MM.1S (cell line): Measurements from ENCODE around the gene DENND1C.

Experiments used
- DNase-seq: peaks from one replicate; pipeline ENCODE4 v3.0.0-alpha.2; 2015
- H2AFZ ChIP-seq: fragments of 300-600 bp; sonication (generic); 2 replicates; pipeline ENCODE4 v1.6.0; 2016; ENCODE audit warnings: antibody characterized with exemption, low read length
- H3F3A ChIP-seq: fragments of 300-600 bp; sonication (generic); 2 replicates; pipeline ENCODE4 v1.6.1; 2016; ENCODE audit warnings: mild to moderate bottlenecking, antibody characterized with exemption, low read length, moderate library complexity, mixed read lengths; ENCODE audit not compliant: insufficient read depth
- H3K27ac ChIP-seq: fragments of 300-600 bp; sonication (generic); 2 replicates; pipeline ENCODE4 v1.5.1; 2016; ENCODE audit warnings: mild to moderate bottlenecking, low read length
- H3K27me3 ChIP-seq: fragments of 300-600 bp; sonication (generic); replicated peaks from 2 replicates; pipeline ENCODE4 v1.6.0; 2016; ENCODE audit warnings: low read length; ENCODE audit not compliant: insufficient read depth
- H3K36me3 ChIP-seq: fragments of 300-600 bp; sonication (generic); replicated peaks from 2 replicates; pipeline ENCODE4 v1.6.1; 2016; ENCODE audit warnings: mild to moderate bottlenecking, low read length, mixed read lengths; ENCODE audit not compliant: insufficient read depth
- H3K4me1 ChIP-seq: fragments of 300-600 bp; sonication (generic); 2 replicates; pipeline ENCODE4 v1.6.1; 2016; ENCODE audit warnings: low read length, mixed read lengths
- H3K4me2 ChIP-seq: fragments of 300-600 bp; sonication (generic); 2 replicates; pipeline ENCODE4 v1.6.0; 2016; ENCODE audit warnings: low read depth, low read length
- H3K4me3 ChIP-seq: fragments of 300-600 bp; sonication (generic); 2 replicates; pipeline ENCODE4 v1.5.1; 2016; ENCODE audit warnings: low read length, mixed read lengths
- H3K79me2 ChIP-seq: fragments of 300-600 bp; sonication (generic); 2 replicates; pipeline ENCODE4 v1.6.1; 2016; ENCODE audit warnings: mixed run types, low read length, mixed read lengths
- H3K9ac ChIP-seq: fragments of 300-600 bp; sonication (generic); 2 replicates; pipeline ENCODE4 v1.6.1; 2016; ENCODE audit warnings: low read length, mixed read lengths
- H3K9me2 ChIP-seq: fragments of 300-600 bp; sonication (generic); replicated peaks from 2 replicates; pipeline ENCODE4 v1.6.1; 2016; ENCODE audit warnings: mild to moderate bottlenecking, low read length, mixed read lengths; ENCODE audit not compliant: insufficient read depth
- H3K9me3 ChIP-seq: fragments of 300-600 bp; sonication (generic); replicated peaks from 2 replicates; pipeline ENCODE4 v1.6.1; 2016; ENCODE audit warnings: mild to moderate bottlenecking, low read length, mixed read lengths; ENCODE audit not compliant: insufficient read depth
- H4K20me1 ChIP-seq: fragments of 300-600 bp; sonication (generic); 2 replicates; pipeline ENCODE4 v1.6.1; 2016; ENCODE audit warnings: mild to moderate bottlenecking, low read length, moderate library complexity, mixed read lengths; ENCODE audit not compliant: insufficient read depth
- CTCF ChIP-seq: fragments of 300-600 bp; sonication (generic); IDR thresholded peaks from 2 replicates; pipeline ENCODE4 v1.5.1; 2016; ENCODE audit warnings: antibody characterized with exemption, low read length, mixed read lengths
- EZH2 ChIP-seq: fragments of 300-600 bp; sonication (generic); optimal IDR thresholded peaks from 2 replicates; pipeline ENCODE3; 2017; ENCODE audit warnings: low read depth, mild to moderate bottlenecking, antibody characterized with exemption, low read length, mixed read lengths
- EZH2phosphoT487 ChIP-seq: fragments of 300-600 bp; sonication (generic); IDR thresholded peaks from 2 replicates; pipeline ENCODE4 v1.6.1; 2018; ENCODE audit warnings: antibody characterized with exemption, low read length

The DENND1C gene

GRCh38 chr19:6451583-6452222 is 29.9 kb downstream of the DENND1C start:
- Histone ChIP-seq H3K9me3 (no peaks in the 10 kb centered on the region), H3K27me3 (no peaks in the 10 kb centered on the region), H2AFZ (no peak overlapping the region), H4K20me1 (no peaks in the 10 kb centered on the region), H3K79me2 (no peaks in the 10 kb centered on the region), H3K9ac (no peak overlapping the region), H3K4me1 (no peaks in the 10 kb centered on the region), H3K9me2 (no peaks in the 10 kb centered on the region), H3K27ac (no peak overlapping the region), H3K36me3 (0 out of 2 replicates have a peak, but pooled peaks cover 5% of the 10 kb centered on the region), H3K4me2 (no peak overlapping the region), H3F3A (no peaks in the 10 kb centered on the region), H3K4me3 (no peak overlapping the region)
- DNase-seq: no peak
- TF ChIP-seq CTCF (no peak), EZH2phosphoT487 (no peak), EZH2 (no peak)

- H3K27ac ChIP-seq: no peak overlapping the region
- TF ChIP-seq EZH2 (no peak), CTCF (no peak), EZH2phosphoT487 (no peak)
- no peak overlapping the region for H2AFZ ChIP-seq
- H4K20me1 ChIP-seq: no peaks in the 10 kb centered on the region
- no peaks in the 10 kb centered on the region for H3K9me2 ChIP-seq
- no peaks in the 10 kb centered on the region for H3K9me3 ChIP-seq
- H3K9ac ChIP-seq: no peak overlapping the region
- no peaks in the 10 kb centered on the region for H3K4me1 ChIP-seq
- H3K4me2 ChIP-seq: no peak overlapping the region
- no peaks in the 10 kb centered on the region for H3F3A ChIP-seq
- no peaks in the 10 kb centered on the region for H3K27me3 ChIP-seq
- H3K36me3 ChIP-seq: 0 out of 2 replicates have a peak, but pooled peaks cover 5% of the 10 kb centered on the region
- DNase-seq: no peak
- no peaks in the 10 kb centered on the region for H3K79me2 ChIP-seq
- no peak overlapping the region for H3K4me3 ChIP-seq
Observed at GRCh38 chr19:6450166-6450565, 31.4 kb downstream of the DENND1C start.

- Histone ChIP-seq H3K36me3 (no peaks in the 10 kb centered on the region), H4K20me1 (no peaks in the 10 kb centered on the region), H3F3A (no peaks in the 10 kb centered on the region), H3K27ac (no peak overlapping the region), H3K9me2 (no peaks in the 10 kb centered on the region), H3K9me3 (no peaks in the 10 kb centered on the region), H2AFZ (no peak overlapping the region), H3K9ac (no peak overlapping the region), H3K27me3 (no peaks in the 10 kb centered on the region), H3K79me2 (no peaks in the 10 kb centered on the region), H3K4me3 (no peak overlapping the region), H3K4me2 (no peak overlapping the region), H3K4me1 (no peaks in the 10 kb centered on the region)
- TF ChIP-seq EZH2 (no peak), EZH2phosphoT487 (no peak), CTCF (no peak)
- no peak for DNase-seq
Observed at GRCh38 chr19:6448045-6448444, 33.5 kb downstream of the DENND1C start.
